Measurements from ENCODE around the gene HOXA3.

HOXA3 gene

DNA sequence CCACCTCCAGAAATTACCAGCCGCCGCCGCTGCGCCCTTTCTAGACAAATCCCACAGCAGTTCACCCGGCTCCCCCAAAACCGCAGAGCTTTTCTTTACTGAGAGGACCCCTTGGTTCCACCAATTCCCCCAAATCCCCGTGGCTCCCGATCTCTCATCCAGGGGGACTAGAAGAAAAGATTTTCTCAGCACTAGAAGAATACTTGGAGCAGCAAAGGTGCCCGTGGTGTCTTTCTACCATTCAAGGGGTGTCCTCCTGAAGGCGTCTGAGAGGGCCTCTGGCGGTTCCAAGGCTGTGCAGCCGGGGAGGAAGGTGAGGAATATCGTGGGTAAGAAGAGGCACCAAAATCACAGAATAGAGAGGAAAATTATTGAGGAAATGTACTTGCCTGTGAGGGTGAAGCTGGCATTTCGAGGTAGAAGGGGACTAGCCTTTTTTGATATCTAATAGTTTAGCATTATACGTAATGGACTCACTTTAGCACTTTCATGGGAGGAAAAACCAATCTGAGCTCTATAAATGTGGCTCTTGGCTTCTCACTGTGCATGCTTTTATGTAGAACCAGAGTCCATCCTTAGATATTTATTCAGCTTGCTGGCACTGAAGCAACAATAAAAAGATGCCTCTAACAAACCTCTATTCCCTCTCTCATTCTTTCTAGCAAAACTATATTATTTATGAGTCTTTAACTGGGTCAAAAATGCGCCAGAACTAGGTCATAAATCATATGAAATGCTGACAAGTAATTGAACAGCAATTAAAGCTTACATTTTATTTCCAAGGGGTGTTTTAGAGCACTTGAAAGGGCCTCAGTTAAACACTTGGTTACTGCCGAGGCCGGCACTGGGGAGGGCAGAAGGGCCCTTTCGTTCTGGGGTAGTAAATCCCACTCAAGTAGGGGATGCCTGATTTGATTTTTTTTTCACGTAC, 36.1 kb downstream of the HOXA3 start:
- DNase-seq (ENCODE audit: low read depth) = no peak
- TF ChIP-seq MYC (IDR thresholded peaks at IDR 0.05; ENCODE audit: low read depth, low read length) (no peak), POLR2A (IDR thresholded peaks at IDR 0.05; ENCODE audit: extremely low read depth, insufficient read length) (no peak)
- TF ChIP-seq, protein P1, sequence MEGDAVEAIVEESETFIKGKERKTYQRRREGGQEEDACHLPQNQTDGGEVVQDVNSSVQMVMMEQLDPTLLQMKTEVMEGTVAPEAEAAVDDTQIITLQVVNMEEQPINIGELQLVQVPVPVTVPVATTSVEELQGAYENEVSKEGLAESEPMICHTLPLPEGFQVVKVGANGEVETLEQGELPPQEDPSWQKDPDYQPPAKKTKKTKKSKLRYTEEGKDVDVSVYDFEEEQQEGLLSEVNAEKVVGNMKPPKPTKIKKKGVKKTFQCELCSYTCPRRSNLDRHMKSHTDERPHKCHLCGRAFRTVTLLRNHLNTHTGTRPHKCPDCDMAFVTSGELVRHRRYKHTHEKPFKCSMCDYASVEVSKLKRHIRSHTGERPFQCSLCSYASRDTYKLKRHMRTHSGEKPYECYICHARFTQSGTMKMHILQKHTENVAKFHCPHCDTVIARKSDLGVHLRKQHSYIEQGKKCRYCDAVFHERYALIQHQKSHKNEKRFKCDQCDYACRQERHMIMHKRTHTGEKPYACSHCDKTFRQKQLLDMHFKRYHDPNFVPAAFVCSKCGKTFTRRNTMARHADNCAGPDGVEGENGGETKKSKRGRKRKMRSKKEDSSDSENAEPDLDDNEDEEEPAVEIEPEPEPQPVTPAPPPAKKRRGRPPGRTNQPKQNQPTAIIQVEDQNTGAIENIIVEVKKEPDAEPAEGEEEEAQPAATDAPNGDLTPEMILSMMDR (IDR thresholded peaks at IDR 0.05; ENCODE audit: low read depth, low read length) = no peak
- TF ChIP-seq, protein P2, sequence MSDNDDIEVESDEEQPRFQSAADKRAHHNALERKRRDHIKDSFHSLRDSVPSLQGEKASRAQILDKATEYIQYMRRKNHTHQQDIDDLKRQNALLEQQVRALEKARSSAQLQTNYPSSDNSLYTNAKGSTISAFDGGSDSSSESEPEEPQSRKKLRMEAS (IDR thresholded peaks at IDR 0.05; ENCODE audit: low read depth, low read length) = no peak
- H3K4me3 ChIP-seq (ENCODE audit: low read depth, low read length) = no peak overlapping the region

DNA sequence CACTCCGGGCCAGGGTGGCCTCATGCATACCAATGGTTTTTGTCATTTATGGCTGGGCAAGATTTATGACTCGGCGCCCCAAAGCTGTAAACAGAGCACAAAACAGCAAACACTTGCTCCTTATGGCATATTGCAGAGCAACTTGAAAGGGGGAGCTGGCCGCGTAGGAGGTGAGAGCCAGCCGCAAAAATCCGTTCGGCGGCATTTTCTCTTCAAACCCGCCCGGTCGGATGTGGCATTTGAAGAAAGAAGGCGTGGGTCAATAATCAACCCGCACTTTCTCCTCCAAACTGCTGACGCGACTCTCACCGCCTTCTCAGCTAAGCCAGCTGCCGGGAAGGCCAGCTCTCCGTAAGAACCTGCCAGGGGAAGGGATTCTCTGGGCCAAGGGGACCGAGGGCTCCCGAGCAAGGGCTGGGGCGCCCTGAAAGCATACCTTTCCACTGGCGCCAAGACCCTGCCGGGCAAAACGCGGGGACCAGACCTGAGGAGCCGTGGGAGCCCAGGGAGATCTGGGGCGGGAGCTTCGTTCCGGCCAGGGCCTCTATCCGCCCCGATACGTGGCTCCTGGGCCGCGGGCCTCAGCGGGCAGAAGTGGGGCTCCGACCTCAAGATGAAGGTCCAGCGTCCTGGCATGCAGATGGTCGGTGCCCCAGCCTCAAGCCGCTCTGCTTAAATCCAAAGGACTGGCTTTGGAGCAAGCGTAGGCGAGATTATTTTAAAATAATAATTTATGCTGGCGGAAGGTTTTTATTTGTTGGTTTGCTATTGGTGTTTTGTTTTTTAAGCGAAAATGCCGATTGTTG, 37.0 kb downstream of the HOXA3 start:
- no peak for DNase-seq (ENCODE audit: low read depth)
- TF ChIP-seq MYC (IDR thresholded peaks at IDR 0.05; ENCODE audit: low read depth, low read length) (no peak), POLR2A (IDR thresholded peaks at IDR 0.05; ENCODE audit: extremely low read depth, insufficient read length) (no peak)
- TF ChIP-seq, protein P2 (IDR thresholded peaks at IDR 0.05; ENCODE audit: low read depth, low read length) = no peak
- TF ChIP-seq, protein P1 (IDR thresholded peaks at IDR 0.05; ENCODE audit: low read depth, low read length) = no peak
- H3K4me3 ChIP-seq (ENCODE audit: low read depth, low read length) = no peak overlapping the region

DNA sequence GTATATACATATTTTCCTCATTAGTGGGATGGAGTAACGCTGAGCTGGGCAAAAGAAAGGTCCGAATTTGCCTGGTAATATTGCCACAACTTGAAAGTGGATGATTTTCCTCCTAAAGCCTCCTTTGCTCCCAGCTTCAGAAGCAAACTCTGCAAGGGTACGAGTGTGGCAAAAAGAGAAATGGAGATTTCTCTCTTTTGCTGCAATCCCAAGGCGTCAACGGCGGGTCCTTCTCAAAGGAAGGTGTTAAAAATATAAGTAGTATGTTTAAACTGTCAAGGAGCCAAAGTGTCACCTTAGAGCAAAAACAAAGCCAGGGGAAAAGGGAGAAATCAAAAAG, 37.5 kb downstream of the HOXA3 start:
- DNase-seq (ENCODE audit: low read depth) = no peak
- no peak for TF ChIP-seq MYC (IDR thresholded peaks at IDR 0.05; ENCODE audit: low read depth, low read length)
- TF ChIP-seq, protein P2 (IDR thresholded peaks at IDR 0.05; ENCODE audit: low read depth, low read length) = no peak
- TF ChIP-seq, protein P1 (IDR thresholded peaks at IDR 0.05; ENCODE audit: low read depth, low read length) = no peak
- no peak for TF ChIP-seq POLR2A (IDR thresholded peaks at IDR 0.05; ENCODE audit: extremely low read depth, insufficient read length)
- H3K4me3 ChIP-seq (ENCODE audit: low read depth, low read length) = no peak overlapping the region

DNA sequence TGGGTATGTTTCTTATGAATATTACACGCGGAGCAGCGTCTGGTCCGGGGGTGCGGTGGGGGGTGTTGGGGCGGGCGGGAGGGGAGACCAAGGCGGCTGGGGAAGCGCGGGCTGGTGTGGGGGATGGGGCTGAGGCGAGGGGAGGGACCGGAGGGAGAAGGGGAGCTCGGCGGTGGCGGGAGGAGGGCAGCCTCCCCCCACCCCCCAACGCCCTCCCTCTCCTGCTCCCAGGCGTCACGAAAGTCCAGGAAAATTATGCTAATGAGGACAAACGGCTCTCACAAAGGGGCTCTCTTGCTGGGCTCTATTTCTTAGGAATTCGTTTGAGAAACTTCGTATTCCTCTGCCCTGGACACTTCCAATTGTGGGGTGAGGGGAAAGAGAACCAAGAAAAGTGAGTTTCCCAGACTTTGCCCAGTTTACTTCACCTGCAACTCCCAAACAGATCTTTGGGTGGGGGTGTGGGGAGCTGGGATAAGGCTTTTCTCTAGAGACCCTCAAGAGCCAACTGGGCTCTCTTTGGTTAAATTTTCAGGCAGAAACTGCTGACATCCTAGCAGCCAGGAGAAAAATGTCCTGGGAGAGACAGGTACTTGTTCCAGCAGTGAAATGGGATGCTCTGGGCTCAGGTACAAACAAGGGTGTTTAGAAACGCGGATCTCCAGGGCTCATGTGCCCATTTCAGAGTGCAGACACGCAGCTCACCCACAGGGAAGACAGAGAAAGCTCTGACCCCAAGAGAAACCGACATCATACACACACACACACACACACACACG, 38.2 kb downstream of the HOXA3 start:
- TF ChIP-seq, protein P2 (IDR thresholded peaks at IDR 0.05; ENCODE audit: low read depth, low read length) = no peak
- TF ChIP-seq, protein P1 (IDR thresholded peaks at IDR 0.05; ENCODE audit: low read depth, low read length) = no peak
- no peak for TF ChIP-seq MYC (IDR thresholded peaks at IDR 0.05; ENCODE audit: low read depth, low read length)
- no peak for TF ChIP-seq POLR2A (IDR thresholded peaks at IDR 0.05; ENCODE audit: extremely low read depth, insufficient read length)
- DNase-seq (ENCODE audit: low read depth) = no peak
- no peak overlapping the region for H3K4me3 ChIP-seq (ENCODE audit: low read depth, low read length)

Measured in NB4 (cell line).